Chondrocyte (in vitro differentiated cells): Measurements from ENCODE around the gene EFCAB14. TPM values are rescaled to one million over a fixed set of nuclear protein-coding genes. Genes with fewer than 3 reads are reported as not detected.

Experiments used
- DNase-seq: peaks from one replicate; pipeline ENCODE4 v3.0.0; 2021; ENCODE audit warnings: mixed read lengths, low spot score
- H3K27ac Mint-ChIP-seq: one replicate; pipeline ENCODE4 v1.8.0; 2021; ENCODE audit warnings: mild to moderate bottlenecking, moderate library complexity, mixed read lengths; ENCODE audit not compliant: unreplicated experiment
- H3K27me3 Mint-ChIP-seq: 2 replicates; pipeline ENCODE4 v1.8.0; 2021; ENCODE audit warnings: low read depth, mixed read lengths
- H3K36me3 Mint-ChIP-seq: 2 replicates; pipeline ENCODE4 v1.8.0; 2021; ENCODE audit warnings: low read depth, mixed read lengths
- H3K4me1 Mint-ChIP-seq: 2 replicates; pipeline ENCODE4 v1.8.0; 2021; ENCODE audit warnings: low read depth, mild to moderate bottlenecking, mixed read lengths
- H3K4me3 Mint-ChIP-seq: one replicate; pipeline ENCODE4 v1.8.0; 2021; ENCODE audit warnings: mild to moderate bottlenecking, moderate library complexity, mixed read lengths; ENCODE audit not compliant: unreplicated experiment
- H3K9me3 Mint-ChIP-seq: 2 replicates; pipeline ENCODE4 v1.8.0; 2021; ENCODE audit warnings: low read depth, mixed read lengths
- CTCF ChIP-seq: fragments of 200-600 bp; sonication (generic); IDR thresholded peaks from 2 replicates; pipeline ENCODE4 v1.5.0; 2021; ENCODE audit warnings: antibody characterized with exemption, mild to moderate bottlenecking, moderate library complexity
- total RNA-seq: library from RNA; stranded (reverse); gene quantifications from 3 replicates; pipeline ENCODE4 v1.2.1, GENCODE V29; 2021

Gene EFCAB14
- total RNA-seq, 1 donor from 2014 or later, result 52.2 TPM

DNA sequence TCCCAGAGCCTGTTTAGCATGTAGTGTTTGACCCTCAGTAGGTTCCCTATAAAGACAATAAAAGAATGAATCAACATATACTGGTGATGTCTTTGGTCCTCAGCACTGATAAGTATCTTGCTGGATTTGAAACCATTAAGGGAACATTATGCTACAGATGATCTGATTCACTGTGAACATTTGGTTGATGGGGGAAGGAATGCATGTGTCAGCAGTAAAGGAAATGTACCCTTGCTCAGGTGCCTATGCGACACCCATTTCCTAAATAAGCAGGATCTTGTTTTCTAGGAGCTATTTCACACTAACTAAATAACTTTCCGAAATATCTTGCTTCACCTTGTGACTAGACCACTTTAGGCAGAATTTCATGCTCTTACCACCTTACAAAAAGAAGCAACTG lies 34.2 kb downstream of the EFCAB14 start:
- Mint-ChIP-seq H3K27me3 (no peaks in the 10 kb centered on the region), H3K4me1 (peaks cover 14% of the 10 kb centered on the region), H3K27ac (no peak overlapping the region), H3K9me3 (no peaks in the 10 kb centered on the region), H3K36me3 (peaks cover 54% of the 10 kb centered on the region), H3K4me3 (no peak overlapping the region)
- DNase-seq, result no peak
- no peak for TF ChIP-seq CTCF

DNA sequence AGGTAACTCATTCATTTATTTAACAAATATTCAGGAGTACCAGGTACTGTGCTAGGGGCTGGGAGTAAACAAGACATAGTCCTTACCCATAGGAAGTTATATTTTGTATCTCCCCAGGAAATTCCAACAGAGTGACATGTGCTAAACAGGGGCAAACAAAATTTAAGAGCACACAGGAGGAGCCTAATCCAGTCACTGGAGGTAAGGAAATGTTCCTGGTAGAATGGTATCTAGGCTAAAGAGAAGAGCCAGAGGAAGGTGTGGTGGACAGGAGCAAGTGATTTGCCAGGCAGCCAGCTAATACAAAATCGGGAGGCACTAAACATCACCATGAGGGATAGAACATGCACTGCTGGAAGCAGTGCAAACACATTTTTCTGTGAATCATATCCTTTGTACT lies 36.9 kb downstream of the EFCAB14 start:
- TF ChIP-seq CTCF, result no peak
- H3K27ac Mint-ChIP-seq, result no peak overlapping the region
- peaks cover 50% of the 10 kb centered on the region for H3K36me3 Mint-ChIP-seq
- no peaks in the 10 kb centered on the region for H3K9me3 Mint-ChIP-seq
- H3K27me3 Mint-ChIP-seq, result no peaks in the 10 kb centered on the region
- no peak overlapping the region for H3K4me3 Mint-ChIP-seq
- no peak for DNase-seq
- H3K4me1 Mint-ChIP-seq, result no peaks in the 10 kb centered on the region

GRCh38 chr1:46681333-46682034 lies 37.4 kb downstream of the EFCAB14 start:
- DNase-seq, result no peak
- Mint-ChIP-seq H3K27ac (no peak overlapping the region), H3K4me3 (no peak overlapping the region), H3K9me3 (no peaks in the 10 kb centered on the region), H3K27me3 (no peaks in the 10 kb centered on the region), H3K36me3 (peaks cover 47% of the 10 kb centered on the region), H3K4me1 (no peaks in the 10 kb centered on the region)
- TF ChIP-seq CTCF, result no peak

- H3K4me3 Mint-ChIP-seq, result no peak overlapping the region
- no peaks in the 10 kb centered on the region for H3K9me3 Mint-ChIP-seq
Observed at GRCh38 chr1:46679789-46680573, 38.9 kb downstream of the EFCAB14 start.

More at GRCh38 chr1:46679789-46680573, 38.9 kb downstream of the EFCAB14 start:
- TF ChIP-seq CTCF, result no peak
- Mint-ChIP-seq H3K27me3 (no peaks in the 10 kb centered on the region), H3K4me1 (no peaks in the 10 kb centered on the region), H3K27ac (no peak overlapping the region), H3K36me3 (peaks cover 48% of the 10 kb centered on the region)
- DNase-seq, result no peak
